GM19395 (cell line): ENCODE data around the gene CAPNS2.

Source experiments
- ATAC-seq: cut with Tn5 transposase; IDR thresholded peaks from one replicate; pipeline ENCODE4 v1.9.1; 2021; ENCODE audit warnings: mild to moderate bottlenecking, moderate library complexity; ENCODE audit not compliant: unreplicated experiment

CAPNS2 gene

GRCh38 chr16:55566432-55567175, at the start of gene CAPNS2:
Gene CAPNS2 (plus strand): TSS chr16:55566684. CDS start chr16:55566757, 73 bp downstream.
- ATAC-seq, result no peak

GRCh38 chr16:55521792-55522191, 44.7 kb upstream of the CAPNS2 start:
- ATAC-seq, result no peak

- ATAC-seq, result no peak
Measured at GRCh38 chr16:55526441-55526840, 40.0 kb upstream of the CAPNS2 start.

GRCh38 chr16:55527885-55528284, 38.6 kb upstream of the CAPNS2 start:
- no peak for ATAC-seq

- no peak for ATAC-seq
Measured at GRCh38 chr16:55529018-55529417, 37.5 kb upstream of the CAPNS2 start.

- ATAC-seq, result no peak
Measured at GRCh38 chr16:55530316-55530856, 36.1 kb upstream of the CAPNS2 start.

- no peak for ATAC-seq
Measured at GRCh38 chr16:55532227-55532626, 34.3 kb upstream of the CAPNS2 start.

- no peak for ATAC-seq
Measured at GRCh38 chr16:55534756-55535155, 31.7 kb upstream of the CAPNS2 start.

GRCh38 chr16:55539049-55539448, 27.4 kb upstream of the CAPNS2 start:
- ATAC-seq, result no peak

GRCh38 chr16:55539488-55539887, 27.0 kb upstream of the CAPNS2 start:
- ATAC-seq, result no peak

- no peak for ATAC-seq
Measured at GRCh38 chr16:55540221-55540620, 26.3 kb upstream of the CAPNS2 start.

- no peak for ATAC-seq
Measured at GRCh38 chr16:55542459-55543082, 23.9 kb upstream of the CAPNS2 start.

GRCh38 chr16:55543472-55543871, 23.0 kb upstream of the CAPNS2 start:
- ATAC-seq, result no peak

- ATAC-seq, result no peak
Measured at GRCh38 chr16:55552621-55553020, 13.9 kb upstream of the CAPNS2 start.

GRCh38 chr16:55555436-55555835, 11.0 kb upstream of the CAPNS2 start:
- ATAC-seq, result no peak

GRCh38 chr16:55557186-55557585, 9.3 kb upstream of the CAPNS2 start:
- no peak for ATAC-seq

- no peak for ATAC-seq
Measured at GRCh38 chr16:55559233-55559632, 7.3 kb upstream of the CAPNS2 start.

GRCh38 chr16:55559933-55560516, 6.5 kb upstream of the CAPNS2 start:
- ATAC-seq, result no peak

GRCh38 chr16:55561319-55561848, 5.1 kb upstream of the CAPNS2 start:
- ATAC-seq, result no peak

GRCh38 chr16:55562936-55563335, 3.5 kb upstream of the CAPNS2 start:
- ATAC-seq, result no peak

GRCh38 chr16:55563797-55564196, 2.7 kb upstream of the CAPNS2 start:
- ATAC-seq, result no peak

GRCh38 chr16:55565086-55565485, 1.4 kb upstream of the CAPNS2 start:
- ATAC-seq, result no peak
